Activated naive CD4-positive, alpha-beta T cell treated with anti-CD3 and anti-CD28 coated beads, Interleukin-2, amount 50 U/mL, for 16 hours (primary cell): ENCODE data around the gene NLRC3.

Source experiments
- DNase-seq: peaks from one replicate; pipeline ENCODE4 v3.0.0-alpha.2; 2020

The NLRC3 gene

DNA sequence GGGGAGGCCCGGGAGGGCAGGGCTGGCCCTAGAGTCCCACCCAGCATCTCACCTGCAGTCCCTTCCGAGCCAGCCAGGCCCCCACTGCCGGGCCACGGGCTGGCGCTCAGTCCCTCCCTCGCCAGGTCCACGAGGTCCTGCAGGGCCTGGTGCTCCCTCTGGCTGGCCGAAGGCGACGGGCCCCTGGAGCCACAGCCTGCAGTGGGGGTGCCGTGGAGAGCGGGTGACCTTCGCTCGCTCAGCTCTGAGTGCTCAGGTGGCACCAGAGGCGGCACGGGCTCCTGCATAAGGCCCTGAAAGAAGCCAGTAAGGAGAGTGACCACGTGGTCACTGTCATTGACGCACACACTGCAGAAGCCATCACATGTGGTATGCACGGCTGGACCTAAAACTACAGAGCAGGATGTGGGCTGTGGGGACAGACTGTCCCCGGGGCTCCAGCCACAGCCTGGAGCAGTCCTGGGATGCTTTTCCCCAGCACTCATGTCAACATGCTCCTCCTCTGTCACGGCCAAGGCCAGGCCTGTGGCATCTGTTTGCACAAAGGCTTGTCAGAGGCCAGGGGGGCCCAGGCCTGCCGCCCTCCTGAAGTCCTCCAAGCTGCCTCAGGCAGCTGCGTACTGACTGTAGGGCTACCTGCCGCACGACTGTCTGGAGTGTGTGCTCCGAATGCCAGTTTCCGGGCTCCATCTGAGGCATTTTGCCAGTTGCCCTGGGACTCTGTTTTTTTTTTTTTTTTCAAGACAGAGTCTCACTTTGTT, 19.1 kb upstream of the NLRC3 start:
- DNase-seq = no peak

GRCh38 chr16:3595521-3596021, 18.4 kb upstream of the NLRC3 start:
- DNase-seq = no peak

DNA sequence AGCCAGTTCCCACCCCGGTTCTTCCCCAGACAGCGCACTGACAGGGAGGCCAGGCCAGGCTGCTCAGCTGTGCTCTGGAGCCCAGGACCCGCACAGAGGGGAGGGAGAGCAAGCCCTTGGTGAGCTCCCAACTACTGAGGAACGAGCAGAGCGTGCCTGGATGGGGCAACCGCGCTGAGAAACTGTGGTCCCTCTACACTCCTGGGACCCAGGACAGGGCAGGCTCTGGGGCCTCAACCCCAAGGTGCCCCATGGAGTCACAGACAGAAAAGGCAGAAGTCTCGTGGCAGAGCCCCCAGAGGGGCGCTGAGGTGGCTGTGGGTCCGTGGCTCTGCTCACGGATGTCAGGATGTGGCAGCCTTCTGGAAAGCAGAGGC, 17.9 kb upstream of the NLRC3 start:
- no peak for DNase-seq

DNA sequence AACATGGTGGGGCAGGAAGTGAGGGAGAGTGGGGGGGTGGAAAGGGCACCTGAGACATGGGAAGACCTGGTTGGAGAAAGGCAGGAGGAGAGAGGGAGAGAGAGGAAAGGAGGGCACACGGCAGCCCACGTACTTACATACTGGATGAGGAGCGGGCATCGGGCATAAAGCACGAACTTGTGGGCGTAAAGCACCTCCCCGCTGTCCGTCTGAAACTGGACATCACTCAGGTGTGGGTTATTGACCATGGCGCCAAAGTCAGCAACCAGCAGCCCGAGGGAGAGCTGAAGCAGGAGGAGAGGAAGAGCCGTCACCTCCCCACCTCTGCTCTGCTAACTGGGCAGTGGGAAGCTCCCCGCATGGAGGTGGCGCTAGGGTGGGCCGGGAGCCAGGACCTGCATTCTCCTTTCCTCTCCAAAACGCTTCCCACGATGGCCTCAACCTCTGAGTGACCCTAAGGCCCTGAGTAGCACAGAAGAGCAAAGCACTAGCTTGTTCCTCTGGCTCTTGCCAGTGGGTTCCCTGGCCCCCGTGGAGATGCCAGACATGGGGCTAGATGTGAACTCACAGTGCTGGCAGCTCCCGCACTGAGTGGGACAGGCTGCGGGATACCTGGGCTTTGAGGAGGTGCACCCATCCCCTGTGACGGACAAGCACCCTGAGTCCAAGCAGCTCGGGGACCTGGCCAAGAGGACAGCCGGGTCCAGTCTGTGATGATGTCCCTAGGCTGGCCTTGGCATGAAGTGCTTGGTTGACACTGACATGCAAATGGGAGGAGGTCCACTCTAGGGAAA, 17.3 kb upstream of the NLRC3 start:
- no peak for DNase-seq

- no peak for DNase-seq
Observed at GRCh38 chr16:3592559-3592958, 15.4 kb upstream of the NLRC3 start.

DNA sequence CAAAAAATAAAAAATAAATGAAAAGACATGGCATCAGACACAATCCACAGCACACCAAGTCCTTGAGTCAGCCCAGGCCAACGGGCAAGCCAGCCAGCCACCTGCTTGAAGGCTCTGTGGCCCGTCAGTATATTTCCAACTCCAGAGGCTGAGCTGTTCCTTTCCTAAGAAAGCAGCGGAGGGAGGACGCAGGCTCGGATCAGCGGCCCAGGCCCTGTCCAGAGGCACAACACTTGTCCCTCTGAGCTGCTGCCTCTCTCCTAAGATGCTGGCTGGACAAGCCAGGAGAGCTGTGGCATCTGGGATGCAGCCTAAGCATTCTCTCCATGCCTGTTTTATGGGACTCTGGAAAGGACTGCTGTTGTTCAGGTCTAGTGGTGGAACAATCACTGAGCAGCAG, 14.8 kb upstream of the NLRC3 start:
- DNase-seq = no peak

GRCh38 chr16:3591436-3591803, 14.2 kb upstream of the NLRC3 start:
- DNase-seq = no peak

GRCh38 chr16:3590736-3591435, 13.7 kb upstream of the NLRC3 start:
- DNase-seq = no peak

- no peak for DNase-seq
Observed at GRCh38 chr16:3589991-3590701, 12.9 kb upstream of the NLRC3 start.

- DNase-seq = no peak
Observed at GRCh38 chr16:3589441-3589921, 12.3 kb upstream of the NLRC3 start.

DNA sequence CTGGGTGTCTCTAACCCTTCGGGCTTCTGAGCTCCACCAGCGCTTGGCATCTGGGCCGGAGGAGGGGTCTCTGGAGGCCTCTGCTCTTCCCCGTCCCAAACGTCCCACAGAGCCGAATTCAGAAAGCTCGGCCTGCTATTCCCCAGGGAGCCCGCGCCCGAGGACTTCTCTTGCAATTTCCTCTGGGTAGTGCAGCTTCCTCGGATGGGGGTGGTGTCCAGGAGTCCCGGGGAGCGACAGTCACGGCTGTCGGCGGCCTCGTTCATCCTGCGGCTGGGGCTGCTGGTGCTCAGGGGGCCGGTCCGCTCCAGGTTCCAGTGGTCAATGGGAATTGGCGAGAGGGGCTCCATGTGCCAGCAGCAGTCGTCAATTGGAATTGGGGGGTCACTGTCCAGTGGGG, 11.8 kb upstream of the NLRC3 start:
- no peak for DNase-seq

DNA sequence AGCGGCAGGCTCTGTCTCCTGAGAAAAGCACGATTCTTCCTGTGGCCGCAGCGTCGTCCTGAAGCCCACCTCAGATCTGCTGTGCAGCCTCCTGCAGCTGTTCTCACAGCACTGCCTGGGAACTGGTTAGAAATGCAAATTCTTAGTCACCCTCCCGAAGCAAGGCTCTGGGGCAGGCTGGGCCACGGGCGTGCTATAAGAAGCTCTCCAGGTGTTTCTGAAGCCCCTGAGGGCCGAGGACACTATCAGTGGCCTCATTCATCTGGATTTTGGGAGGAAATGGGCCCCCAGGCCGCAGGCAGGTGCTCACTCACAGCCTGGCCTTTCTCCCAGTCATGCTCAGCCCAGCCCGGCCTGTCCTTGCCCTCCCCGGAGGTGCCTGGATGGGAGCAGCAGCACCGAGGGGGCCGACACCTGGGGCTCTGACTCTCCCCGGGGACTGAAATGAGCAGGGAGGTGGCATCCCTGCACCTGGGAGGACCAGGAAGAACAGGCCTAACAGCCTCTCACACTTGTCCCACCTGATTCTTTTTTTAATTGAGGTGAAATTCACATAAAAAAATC, 10.4 kb upstream of the NLRC3 start:
- no peak for DNase-seq

DNA sequence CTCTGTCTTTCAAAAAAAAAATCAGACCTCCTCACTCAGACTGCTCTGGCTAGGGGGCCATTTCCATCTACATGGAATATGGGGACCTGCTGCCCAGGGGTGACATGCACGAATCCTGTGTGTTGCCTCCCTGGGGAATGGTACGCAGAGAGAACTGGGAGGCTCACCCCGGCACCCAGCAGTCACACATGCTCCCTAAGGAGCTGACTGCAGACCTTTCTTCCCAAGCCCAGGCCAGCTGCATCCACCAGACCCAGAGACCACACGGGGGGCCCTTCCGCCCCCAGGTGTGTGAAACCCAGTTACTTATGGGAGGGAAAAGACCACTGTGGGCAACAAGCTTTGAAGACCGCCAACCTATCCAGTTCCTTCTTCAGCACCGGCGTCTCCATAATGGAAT, 7.2 kb upstream of the NLRC3 start:
- DNase-seq = no peak

DNA sequence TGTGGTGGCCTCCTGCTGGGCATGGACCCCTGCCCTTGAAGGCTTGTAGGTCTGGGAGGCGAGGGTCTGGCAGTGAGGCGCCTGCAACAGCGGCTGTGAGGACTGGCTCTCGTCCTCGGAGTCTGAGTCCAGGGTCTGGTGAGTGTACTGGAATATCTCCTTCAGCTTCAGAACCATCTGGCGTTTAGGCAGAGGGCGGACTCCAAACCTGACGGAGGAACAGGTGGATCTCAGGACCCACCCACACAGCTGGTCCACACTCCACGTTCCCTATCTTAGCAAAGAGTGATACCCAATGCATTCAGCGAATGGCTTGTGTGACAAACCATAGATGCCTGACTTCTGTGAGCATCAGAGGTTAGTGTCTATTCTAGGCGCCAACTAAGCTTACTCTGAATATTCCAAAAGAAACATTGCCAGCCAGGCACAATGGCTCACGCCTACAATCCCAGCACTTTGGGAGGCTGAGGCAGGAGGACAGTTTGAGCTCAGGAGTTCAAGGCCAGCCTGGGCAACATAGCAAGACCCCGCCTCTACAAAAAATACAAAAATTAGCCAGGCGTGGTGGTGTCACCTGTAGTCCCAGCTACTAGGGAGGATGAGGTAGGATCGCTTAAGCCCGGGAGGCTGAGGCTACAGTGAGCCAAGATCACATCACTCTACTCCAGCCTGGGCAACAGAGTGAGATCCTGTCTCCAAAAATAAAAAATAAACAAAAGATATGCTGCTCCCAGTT, 6.3 kb upstream of the NLRC3 start:
- DNase-seq = no peak

- DNase-seq = no peak
Observed at GRCh38 chr16:3582276-3583165, 5.3 kb upstream of the NLRC3 start.

GRCh38 chr16:3581392-3581791, 4.2 kb upstream of the NLRC3 start:
- DNase-seq = no peak

- no peak for DNase-seq
Observed at GRCh38 chr16:3580686-3581085, 3.5 kb upstream of the NLRC3 start.

- no peak for DNase-seq
Observed at GRCh38 chr16:3580251-3580651, 3.0 kb upstream of the NLRC3 start.

- no peak for DNase-seq
Observed at GRCh38 chr16:3579776-3580175, 2.6 kb upstream of the NLRC3 start.

DNA sequence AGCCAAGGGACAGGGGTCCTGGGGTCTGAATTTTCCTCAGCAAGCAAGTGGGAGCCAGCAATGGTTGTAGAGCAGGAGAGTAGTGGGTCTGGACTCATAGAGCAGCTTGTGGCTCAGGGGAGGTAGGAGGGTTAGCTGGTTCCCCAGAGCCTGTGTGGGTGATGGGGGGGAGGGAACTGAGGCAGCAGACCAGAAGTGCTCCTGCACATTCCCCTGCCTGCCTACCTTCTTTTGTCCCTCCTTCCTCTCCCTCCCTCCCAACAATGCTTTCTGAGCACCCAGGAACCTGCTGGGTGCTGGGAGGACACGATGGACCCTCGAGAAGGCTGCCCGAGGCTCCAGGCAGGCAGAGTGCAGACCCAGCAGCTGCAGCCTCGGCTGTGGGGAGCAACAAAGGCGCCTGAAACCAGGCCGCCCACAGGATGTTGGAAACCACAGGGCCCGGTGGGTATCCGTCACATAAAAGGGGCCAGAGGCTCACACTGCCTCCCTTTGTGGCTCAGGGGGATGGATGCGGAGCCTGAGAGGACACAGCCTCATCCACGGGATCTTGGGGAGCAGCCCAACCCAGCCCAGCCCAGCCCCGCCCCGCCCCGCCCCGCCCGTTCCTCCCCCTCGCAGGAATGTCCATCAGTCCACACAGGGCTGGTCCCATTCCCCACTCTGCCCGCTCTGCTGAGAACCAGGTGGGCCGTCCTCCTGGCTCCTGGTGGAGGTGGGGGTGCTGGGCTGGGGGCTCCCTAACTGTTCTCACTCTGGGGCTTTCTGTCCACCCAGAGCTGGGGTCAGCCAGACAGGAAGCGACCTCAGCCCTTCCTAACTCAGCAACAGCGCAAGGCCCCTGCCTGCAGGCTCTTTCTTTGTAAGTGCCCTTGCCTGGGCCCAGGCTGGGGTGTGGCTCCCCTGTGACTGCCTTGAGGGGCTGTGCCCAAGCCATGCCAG, 1.7 kb upstream of the NLRC3 start:
- peak; percentile 49 for DNase-seq
